Fibroblast of peridontal ligament (primary cell): Measurements from ENCODE around the gene KDM4B.

Source experiments
- DNase-seq: peaks from one replicate; pipeline ENCODE4 v3.0.0-alpha.2; 2010; ENCODE audit errors: extremely low read depth

The KDM4B gene

GRCh38 chr19:5086725-5087439 is 118.0 kb downstream of the KDM4B start:
- no peak for DNase-seq

- no peak for DNase-seq
These were observed 120.4 kb downstream of the KDM4B start for GRCh38 chr19:5089283-5089682.

DNA sequence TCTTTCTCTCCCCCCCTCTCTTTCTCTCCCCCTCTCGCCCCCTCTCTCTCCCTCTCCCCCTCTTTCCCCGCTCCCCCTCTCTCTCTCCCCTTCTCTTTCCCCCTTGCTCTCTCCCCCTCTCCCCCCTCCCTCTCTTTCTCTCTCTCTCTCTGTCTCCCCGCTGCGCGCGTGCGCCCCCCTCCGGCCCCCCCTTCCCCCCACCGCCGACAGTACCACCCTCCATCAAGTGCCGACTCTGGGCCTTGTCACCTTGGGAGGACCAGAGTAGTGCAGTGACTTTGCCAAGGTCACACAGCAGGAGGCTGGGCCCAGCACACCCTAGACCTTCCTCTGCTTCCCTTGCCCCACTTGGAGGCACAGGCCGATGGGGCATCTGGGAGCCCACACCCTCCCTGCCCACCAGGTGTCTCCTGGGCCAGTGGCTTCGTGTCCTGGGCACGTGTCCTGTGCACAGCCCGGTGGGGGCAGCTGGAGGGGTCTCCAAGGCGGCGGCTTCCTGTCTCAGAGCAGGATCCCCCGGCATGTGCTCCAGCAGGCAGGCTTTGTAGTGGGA is 121.6 kb downstream of the KDM4B start:
- DNase-seq = no peak

GRCh38 chr19:5091018-5091683 is 122.2 kb downstream of the KDM4B start:
- DNase-seq = peak; percentile 40

- no peak for DNase-seq
These were observed 123.0 kb downstream of the KDM4B start for GRCh38 chr19:5091684-5092480.

GRCh38 chr19:5092481-5092843 is 123.5 kb downstream of the KDM4B start:
- DNase-seq = no peak

- DNase-seq = no peak
These were observed 124.5 kb downstream of the KDM4B start for GRCh38 chr19:5093297-5093928.

DNA sequence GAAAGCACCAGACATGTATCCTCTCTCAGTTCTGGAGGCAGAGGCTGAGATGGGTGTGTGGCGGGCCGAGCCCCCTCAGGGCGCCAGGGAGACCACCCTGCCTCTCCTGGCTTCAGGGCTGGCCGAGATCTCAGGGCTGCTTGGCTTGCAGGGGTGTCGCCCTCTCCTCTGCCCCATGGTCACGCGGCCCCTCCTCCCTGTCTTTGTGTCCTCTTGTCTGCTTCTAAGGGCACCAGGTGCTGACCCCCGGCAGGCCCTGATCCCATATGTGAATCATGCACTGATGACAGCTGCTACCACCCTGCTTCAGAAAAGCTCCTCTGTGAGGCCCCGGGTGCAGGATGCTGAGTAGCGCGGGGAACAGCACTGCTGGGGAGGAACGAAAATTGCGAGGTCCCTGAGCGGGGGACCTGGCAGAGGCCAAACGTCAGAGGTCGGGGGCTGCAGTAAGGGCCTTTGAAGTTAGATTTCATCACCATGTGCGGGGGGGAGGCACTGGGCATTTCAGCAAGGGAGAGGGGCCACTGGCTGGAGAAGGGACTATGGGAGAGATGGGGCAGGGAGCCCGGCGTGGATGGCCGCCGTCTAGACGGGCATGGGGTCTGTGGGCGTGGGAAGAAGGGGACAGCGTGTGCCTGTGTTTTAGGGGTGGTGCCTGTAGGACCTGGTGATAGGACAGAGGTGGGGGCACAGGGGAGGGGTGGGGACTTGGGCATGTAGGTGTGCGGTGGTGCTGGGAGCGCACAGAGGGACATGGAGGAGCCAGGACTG is 125.2 kb downstream of the KDM4B start:
- DNase-seq = no peak

DNA sequence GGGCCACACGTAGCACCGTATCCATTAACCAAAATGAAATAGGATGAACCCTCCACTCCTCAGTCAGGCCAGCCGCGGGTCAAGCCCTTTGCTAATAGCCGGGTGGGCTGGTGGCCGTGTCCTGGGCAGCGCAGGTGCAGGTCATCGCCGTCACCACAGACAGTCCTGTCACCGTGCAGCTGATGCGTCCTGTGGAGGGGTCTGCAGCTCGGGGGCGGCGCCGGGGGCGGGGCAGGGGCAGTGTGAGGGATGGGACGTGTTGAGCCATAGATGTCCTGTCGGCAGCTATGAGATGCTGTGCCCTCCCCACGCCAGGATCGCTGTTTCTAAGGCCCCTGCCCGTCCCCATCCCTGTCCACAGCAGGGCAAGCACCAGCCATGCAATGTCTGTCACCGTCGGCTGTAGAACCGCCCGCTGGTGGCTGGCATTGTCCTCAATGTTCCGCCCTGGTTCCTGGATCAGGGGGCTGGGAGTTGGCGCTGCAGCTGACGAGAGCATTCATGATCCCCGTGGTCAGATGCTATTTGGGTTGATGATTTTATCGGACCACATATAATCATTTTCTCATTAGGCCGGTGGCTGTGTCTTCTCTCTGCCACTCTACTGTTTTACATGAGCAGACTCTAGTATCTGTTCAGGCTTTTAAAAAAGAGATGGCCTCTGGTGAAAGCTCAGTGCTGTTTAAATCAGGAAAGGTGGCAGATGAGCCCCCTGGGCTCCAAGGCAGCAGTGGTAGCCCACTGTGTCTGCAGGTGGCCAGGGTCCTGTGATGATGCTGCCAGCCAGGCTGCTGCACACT is 126.1 kb downstream of the KDM4B start:
- no peak for DNase-seq

GRCh38 chr19:5095568-5095850 is 126.6 kb downstream of the KDM4B start:
- no peak for DNase-seq

DNA sequence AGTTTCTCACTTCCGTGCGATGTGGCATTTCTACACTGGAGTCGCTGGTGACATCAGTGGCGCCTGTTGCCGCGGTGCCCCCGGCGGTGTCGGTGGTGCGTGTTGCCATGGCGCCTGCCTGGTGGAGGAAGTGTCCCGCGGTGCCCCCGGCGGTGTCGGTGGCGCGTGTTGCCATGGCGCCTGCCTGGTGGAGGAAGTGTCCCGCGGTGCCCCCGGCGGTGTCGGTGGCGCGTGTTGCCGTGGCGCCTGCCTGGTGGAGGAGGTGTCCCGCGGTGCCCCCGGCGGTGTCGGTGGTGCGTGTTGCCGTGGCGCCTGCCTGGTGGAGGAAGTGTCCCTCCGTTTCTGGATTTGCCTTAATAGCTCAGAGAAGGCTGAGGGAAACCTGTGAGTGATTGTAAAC is 127.6 kb downstream of the KDM4B start:
- no peak for DNase-seq

- no peak for DNase-seq
These were observed 128.5 kb downstream of the KDM4B start for GRCh38 chr19:5097331-5097930.

GRCh38 chr19:5097959-5098623 is 129.2 kb downstream of the KDM4B start:
- DNase-seq = no peak

DNA sequence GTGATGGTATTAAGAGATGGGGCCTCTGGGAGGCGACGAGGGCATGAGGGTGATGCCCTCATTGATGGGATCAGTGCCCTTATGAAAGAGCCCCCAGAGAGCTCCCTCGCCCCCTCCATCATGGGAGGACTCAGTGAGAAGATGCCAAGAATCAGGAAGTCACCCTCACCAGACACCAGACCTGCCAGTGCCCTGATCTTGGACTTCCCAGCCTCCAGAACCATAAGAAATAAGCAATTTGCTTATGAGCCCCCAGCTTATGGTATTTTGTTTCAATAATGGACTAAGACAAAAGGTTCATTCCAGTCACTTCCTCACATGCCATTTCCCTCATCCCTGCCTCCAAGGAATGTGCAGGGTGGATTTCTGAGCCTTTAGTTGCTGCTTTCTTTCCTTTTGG is 129.7 kb downstream of the KDM4B start:
- DNase-seq = no peak

DNA sequence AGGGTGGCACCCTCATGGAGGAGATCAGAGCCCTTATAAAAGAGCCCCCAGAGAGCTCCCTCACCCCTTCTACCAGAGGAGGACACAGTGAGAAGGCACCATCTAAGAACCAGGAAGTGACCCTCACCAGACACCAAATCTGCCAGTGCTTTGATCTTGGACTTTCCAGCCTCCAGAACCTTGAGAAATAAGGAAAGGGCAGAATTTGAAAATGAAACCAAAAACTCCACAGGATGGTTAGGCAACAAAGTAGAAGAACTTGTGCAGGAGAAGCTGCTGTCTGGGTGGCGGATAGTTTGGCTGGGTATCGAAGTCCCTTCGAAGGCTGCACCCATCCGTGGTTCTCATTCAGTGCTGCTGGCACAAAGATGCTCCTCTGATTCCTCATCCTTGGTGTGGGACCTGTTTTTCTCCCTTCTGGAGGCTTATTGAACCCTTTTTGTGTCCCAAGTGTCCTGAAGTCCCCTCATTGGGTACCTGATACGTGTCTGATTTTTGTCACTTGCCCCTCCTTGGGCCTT is 130.8 kb downstream of the KDM4B start:
- DNase-seq = no peak

GRCh38 chr19:5101871-5102270 is 133.0 kb downstream of the KDM4B start:
- no peak for DNase-seq

- no peak for DNase-seq
These were observed 133.6 kb downstream of the KDM4B start for GRCh38 chr19:5102520-5102919.

DNA sequence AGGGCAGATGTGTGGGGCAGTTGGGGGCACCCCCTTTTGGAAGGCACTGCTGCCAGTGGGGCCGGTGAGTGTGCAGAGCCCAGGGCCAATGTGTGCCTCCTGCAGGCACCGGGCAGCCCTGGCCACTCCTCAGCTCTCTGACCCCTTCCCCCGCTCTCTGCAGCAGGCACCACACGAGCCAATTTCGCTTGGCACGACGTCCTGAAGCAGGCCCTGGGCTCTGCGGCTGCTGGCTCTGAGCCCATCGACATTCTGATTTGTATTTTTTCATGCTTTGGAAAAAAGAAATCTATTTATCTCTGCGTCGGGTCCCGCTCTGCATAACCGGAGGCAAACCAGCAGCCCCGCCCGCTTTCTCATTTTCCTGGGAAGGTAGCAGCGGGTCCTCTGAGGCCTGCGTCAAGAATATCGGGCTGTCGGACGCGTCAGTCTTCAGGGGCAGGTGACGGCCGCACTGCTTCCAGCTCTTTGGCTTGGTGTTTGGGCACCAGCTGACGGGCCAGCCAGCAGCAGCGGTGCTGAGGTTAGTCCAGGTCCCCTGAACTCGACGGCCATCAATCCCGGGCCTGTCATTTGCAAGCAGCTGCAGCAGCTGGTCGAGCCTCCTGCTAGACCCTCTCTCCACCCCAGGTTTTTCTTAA is 134.3 kb downstream of the KDM4B start:
- DNase-seq = peak; percentile 61

DNA sequence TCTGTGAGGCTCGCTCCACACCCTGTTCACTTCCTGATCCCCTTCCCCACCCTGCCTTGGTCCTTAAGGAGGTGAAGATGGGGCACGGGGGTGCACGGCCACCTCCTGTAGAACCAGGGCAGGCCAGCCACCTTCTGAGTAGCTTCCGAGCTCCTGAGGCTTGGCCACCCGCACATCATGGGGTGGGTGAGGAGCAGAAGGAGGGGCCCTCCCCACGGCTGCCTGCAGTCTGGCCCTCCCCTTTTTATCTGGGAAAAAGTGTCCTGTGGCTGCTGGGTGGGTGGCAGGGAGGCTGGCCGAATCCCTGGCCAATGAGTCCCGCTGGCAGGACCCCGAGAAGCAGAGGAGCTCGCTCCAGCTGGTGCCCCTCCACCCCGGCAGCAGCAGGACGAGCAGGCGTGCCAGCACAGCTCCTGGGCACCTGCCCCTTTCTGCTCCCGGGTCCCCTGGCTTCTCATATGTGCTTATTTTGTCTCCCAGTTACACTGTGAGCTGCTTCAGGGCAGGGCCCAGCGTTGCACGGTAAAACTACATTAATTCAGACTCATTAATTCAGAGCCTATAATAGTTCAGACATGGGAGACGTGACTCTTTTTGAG is 135.0 kb downstream of the KDM4B start:
- no peak for DNase-seq
